PC-3 (cell line): ENCODE data around the gene CCDC177.

Source experiments
- EZH2 ChIP-seq: fragments of 300-600 bp; sonication (generic); IDR thresholded peaks from one replicate; pipeline ENCODE4 v1.6.1; 2017; ENCODE audit warnings: antibody characterized with exemption, mild to moderate bottlenecking, low read length; ENCODE audit not compliant: unreplicated experiment
- EZH2phosphoT487 ChIP-seq: fragments of 300-600 bp; sonication (generic); IDR thresholded peaks from 2 replicates; pipeline ENCODE4 v1.6.1; 2018; ENCODE audit warnings: mild to moderate bottlenecking, antibody characterized with exemption, low read length, borderline replicate concordance
- TF ChIP-seq, protein P1 (sequence below): fragments of 300-600 bp; sonication (generic); conservative IDR thresholded peaks from 2 replicates; pipeline ENCODE4 v1.5.1; 2017; ENCODE audit warnings: antibody characterized with exemption, low read depth, mild to moderate bottlenecking, low read length

- TF ChIP-seq, protein P1, sequence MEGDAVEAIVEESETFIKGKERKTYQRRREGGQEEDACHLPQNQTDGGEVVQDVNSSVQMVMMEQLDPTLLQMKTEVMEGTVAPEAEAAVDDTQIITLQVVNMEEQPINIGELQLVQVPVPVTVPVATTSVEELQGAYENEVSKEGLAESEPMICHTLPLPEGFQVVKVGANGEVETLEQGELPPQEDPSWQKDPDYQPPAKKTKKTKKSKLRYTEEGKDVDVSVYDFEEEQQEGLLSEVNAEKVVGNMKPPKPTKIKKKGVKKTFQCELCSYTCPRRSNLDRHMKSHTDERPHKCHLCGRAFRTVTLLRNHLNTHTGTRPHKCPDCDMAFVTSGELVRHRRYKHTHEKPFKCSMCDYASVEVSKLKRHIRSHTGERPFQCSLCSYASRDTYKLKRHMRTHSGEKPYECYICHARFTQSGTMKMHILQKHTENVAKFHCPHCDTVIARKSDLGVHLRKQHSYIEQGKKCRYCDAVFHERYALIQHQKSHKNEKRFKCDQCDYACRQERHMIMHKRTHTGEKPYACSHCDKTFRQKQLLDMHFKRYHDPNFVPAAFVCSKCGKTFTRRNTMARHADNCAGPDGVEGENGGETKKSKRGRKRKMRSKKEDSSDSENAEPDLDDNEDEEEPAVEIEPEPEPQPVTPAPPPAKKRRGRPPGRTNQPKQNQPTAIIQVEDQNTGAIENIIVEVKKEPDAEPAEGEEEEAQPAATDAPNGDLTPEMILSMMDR: no peak
- TF ChIP-seq EZH2phosphoT487 (no peak), EZH2 (no peak)
Measured at GRCh38 chr14:69582212-69582611, 7.5 kb upstream of the CCDC177 start.
